ENCODE data around the gene LGALS3BP.

- TF ChIP-seq CTCF (conservative IDR thresholded peaks at IDR 0.05 in 1 of 2, IDR thresholded peaks at IDR 0.05 in 1 of 2; ENCODE audit: extremely low read depth in 1 of 2, insufficient read depth in 1 of 2, low read depth in 1 of 2, low read length in 2 of 2) (no peak), EZH2 (IDR thresholded peaks at IDR 0.05; ENCODE audit: borderline replicate concordance, low read length) (no peak)
Observed at GRCh38 chr17:78976907-78977680, 2.6 kb downstream of the LGALS3BP start.
